ENCODE measurements around the gene WDPCP. TPM values are rescaled to one million over a fixed set of nuclear protein-coding genes. Genes with fewer than 3 reads are reported as not detected.

WDPCP gene
- total RNA-seq, 2 donors from 2014 or later: 8.4 to 12.6 TPM

- 96% methylated on average over 2 of the region's 2 CpGs for WGBS
- no peak for DNase-seq (ENCODE audit: low spot score)
- TF ChIP-seq, protein P1, sequence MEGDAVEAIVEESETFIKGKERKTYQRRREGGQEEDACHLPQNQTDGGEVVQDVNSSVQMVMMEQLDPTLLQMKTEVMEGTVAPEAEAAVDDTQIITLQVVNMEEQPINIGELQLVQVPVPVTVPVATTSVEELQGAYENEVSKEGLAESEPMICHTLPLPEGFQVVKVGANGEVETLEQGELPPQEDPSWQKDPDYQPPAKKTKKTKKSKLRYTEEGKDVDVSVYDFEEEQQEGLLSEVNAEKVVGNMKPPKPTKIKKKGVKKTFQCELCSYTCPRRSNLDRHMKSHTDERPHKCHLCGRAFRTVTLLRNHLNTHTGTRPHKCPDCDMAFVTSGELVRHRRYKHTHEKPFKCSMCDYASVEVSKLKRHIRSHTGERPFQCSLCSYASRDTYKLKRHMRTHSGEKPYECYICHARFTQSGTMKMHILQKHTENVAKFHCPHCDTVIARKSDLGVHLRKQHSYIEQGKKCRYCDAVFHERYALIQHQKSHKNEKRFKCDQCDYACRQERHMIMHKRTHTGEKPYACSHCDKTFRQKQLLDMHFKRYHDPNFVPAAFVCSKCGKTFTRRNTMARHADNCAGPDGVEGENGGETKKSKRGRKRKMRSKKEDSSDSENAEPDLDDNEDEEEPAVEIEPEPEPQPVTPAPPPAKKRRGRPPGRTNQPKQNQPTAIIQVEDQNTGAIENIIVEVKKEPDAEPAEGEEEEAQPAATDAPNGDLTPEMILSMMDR (IDR thresholded peaks at IDR 0.05): no peak
- TF ChIP-seq POLR2A (IDR thresholded peaks at IDR 0.05) (no peak), POLR2AphosphoS5 (IDR thresholded peaks at IDR 0.05) (no peak)
- intact Hi-C loops (cut with DNase I): no loop called here
- H3K27me3 ChIP-seq (replicated peaks; ENCODE audit: insufficient read depth): no peaks in the 10 kb centered on the region
- H3K27ac ChIP-seq: no peak overlapping the region
- H3K4me1 ChIP-seq (replicated peaks): no peaks in the 10 kb centered on the region
- no peaks in the 10 kb centered on the region for H3K9me3 ChIP-seq
- no peak overlapping the region for H3K4me3 ChIP-seq
- H3K36me3 ChIP-seq: no peaks in the 10 kb centered on the region
Measured at GRCh38 chr2:63071664-63072063, 516.6 kb downstream of the WDPCP start.

Small RNA genes within 50 kb of the gene (small RNA-seq; reads per million reads assigned to genes)
- gene RF00017: 0 reads per million in 2 donors

Other genes with a start within 250 kb of the WDPCP start
- gene MDH1, start 486 bp upstream of the WDPCP start, total RNA-seq: 100 to 1,000 TPM; 120 to 160 TPM